NCI-H524 treated with DMSO at 0.1 percent for 48 hours (cell line): Measurements from ENCODE around the gene RTKN2.
A peak's percentile ranks its signal among the peaks of the same experiment; 100 is the strongest.
"Not testable (repeated sequence)": the region's sequence is repeated elsewhere in the genome, so short reads cannot be mapped to it uniquely, and the experiment has no call there.

Experiments
- DNase-seq: peaks from one replicate; lab custom pipeline; 2025; lab: John Stamatoyannopoulos, UW

Gene RTKN2

GRCh38 chr10:62268399-62269114, at the start of gene RTKN2:
RTKN2 (minus strand) TSS chr10:62268844; CDS start chr10:62268610, 234 bp downstream.
- DNase-seq, result peak; percentile 35

GRCh38 chr10:62317257-62317656, 48.6 kb upstream of the RTKN2 start:
- no peak for DNase-seq

GRCh38 chr10:62309254-62309653, 40.6 kb upstream of the RTKN2 start:
- no peak for DNase-seq

- no peak for DNase-seq
These were observed 39.5 kb upstream of the RTKN2 start for GRCh38 chr10:62308101-62308500.

GRCh38 chr10:62307635-62308034, 39.0 kb upstream of the RTKN2 start:
- no peak for DNase-seq

GRCh38 chr10:62306663-62307062, 38.0 kb upstream of the RTKN2 start:
- no peak for DNase-seq

- no peak for DNase-seq
These were observed 37.2 kb upstream of the RTKN2 start for GRCh38 chr10:62305813-62306212.

- DNase-seq, result no peak
These were observed 35.3 kb upstream of the RTKN2 start for GRCh38 chr10:62303922-62304321.

- no peak for DNase-seq
These were observed 34.1 kb upstream of the RTKN2 start for GRCh38 chr10:62302760-62303159.

- no peak for DNase-seq
These were observed 29.2 kb upstream of the RTKN2 start for GRCh38 chr10:62297857-62298256.

GRCh38 chr10:62284221-62284620, 15.6 kb upstream of the RTKN2 start:
- DNase-seq, result no peak

GRCh38 chr10:62281348-62281747, 12.7 kb upstream of the RTKN2 start:
- DNase-seq, result not testable (repeated sequence)

GRCh38 chr10:62280392-62280791, 11.7 kb upstream of the RTKN2 start:
- not testable (repeated sequence) for DNase-seq

- DNase-seq, result no peak
These were observed 9.8 kb upstream of the RTKN2 start for GRCh38 chr10:62278441-62278910.

GRCh38 chr10:62277971-62278370, 9.3 kb upstream of the RTKN2 start:
- DNase-seq, result no peak

GRCh38 chr10:62270020-62270419, 1.4 kb upstream of the RTKN2 start:
- DNase-seq, result no peak

- DNase-seq, result no peak
These were observed 631 bp downstream of the RTKN2 start for GRCh38 chr10:62268027-62268398.

GRCh38 chr10:62266611-62267010, 2.0 kb downstream of the RTKN2 start:
- DNase-seq, result no peak

GRCh38 chr10:62266147-62266546, 2.5 kb downstream of the RTKN2 start:
- no peak for DNase-seq

- no peak for DNase-seq
These were observed 3.8 kb downstream of the RTKN2 start for GRCh38 chr10:62264702-62265436.

- no peak for DNase-seq
These were observed 4.5 kb downstream of the RTKN2 start for GRCh38 chr10:62264126-62264525.

GRCh38 chr10:62261666-62262065, 7.0 kb downstream of the RTKN2 start:
- DNase-seq, result no peak

- no peak for DNase-seq
These were observed 8.6 kb downstream of the RTKN2 start for GRCh38 chr10:62259998-62260397.
